ENCODE measurements around the gene CABYR. TPM values are rescaled to one million over a fixed set of nuclear protein-coding genes. Genes with fewer than 3 reads are reported as not detected.

Gene CABYR
- polyA plus RNA-seq, 1 donor (not counting 4 experiments of a cell fraction or from before 2014, with no cell fraction given): 7.7 TPM

DNA sequence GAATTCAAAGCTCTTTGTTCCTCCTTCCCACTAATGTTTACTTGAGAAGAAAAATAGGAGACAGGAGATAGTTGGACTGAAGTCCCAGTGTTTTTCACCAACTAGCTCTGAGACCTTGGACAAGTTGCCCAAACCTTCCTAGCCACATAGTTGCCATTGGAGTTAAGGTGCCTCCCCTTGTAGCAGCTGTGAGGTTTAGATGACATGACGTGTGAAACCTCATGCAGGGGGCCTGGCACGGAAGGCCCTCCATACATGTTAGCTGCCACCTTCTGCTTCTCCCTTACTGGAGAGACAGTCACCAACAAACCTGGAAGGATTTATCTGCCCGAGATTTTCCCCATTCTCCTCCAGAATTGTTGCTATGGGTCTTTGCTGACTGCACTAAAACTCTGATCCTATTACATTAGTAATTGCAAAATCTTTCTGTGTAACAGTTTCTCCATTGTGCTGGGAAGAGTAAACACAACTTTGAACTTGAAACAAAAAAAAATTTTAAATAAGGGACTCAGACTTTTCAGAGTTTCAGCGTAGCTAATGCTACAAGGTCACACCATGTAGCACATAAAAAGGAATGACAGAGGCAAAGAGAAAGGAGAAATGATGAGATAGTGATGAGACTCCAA, 23.8 kb upstream of the CABYR start:
- FAIRE-seq (no peak), DNase-seq (ENCODE audit: low read depth, low spot score) (no peak)
- Histone ChIP-seq H3K4me3 (ENCODE audit: control insufficient read depth in 2 of 3, extremely low read depth in 1 of 3, insufficient read depth in 2 of 3, low read depth in 1 of 3, low read length in 3 of 3) (no peak overlapping the region), H3K36me3 (ENCODE audit: control insufficient read depth in 2 of 2, extremely low read depth in 1 of 2, insufficient read depth in 2 of 2, low read length in 2 of 2) (no peaks in the 10 kb centered on the region), H3K4me2 (ENCODE audit: control insufficient read depth, extremely low read depth, insufficient read depth, low read depth, low read length) (no peak overlapping the region), H3K4me1 (ENCODE audit: control insufficient read depth, extremely low read depth, insufficient read depth, low read length) (peaks cover 11% of the 10 kb centered on the region), H3K27ac (ENCODE audit: control insufficient read depth, insufficient read depth, low read length) (no peak overlapping the region), H2AFZ (ENCODE audit: control insufficient read depth, low read length) (no peak overlapping the region), H3K79me2 (ENCODE audit: control insufficient read depth, insufficient read depth, low read length) (no peaks in the 10 kb centered on the region), H3K27me3 (ENCODE audit: control insufficient read depth, extremely low read depth, insufficient read depth, low read length) (no peaks in the 10 kb centered on the region), H3K9me1 (ENCODE audit: control insufficient read depth, extremely low read depth, insufficient read depth, low read length) (no peaks in the 10 kb centered on the region), H3K9me3 (ENCODE audit: control insufficient read depth, low read depth, low read length) (no peaks in the 10 kb centered on the region), H4K20me1 (ENCODE audit: control insufficient read depth, extremely low read depth, insufficient read depth, low read length) (no peaks in the 10 kb centered on the region), H3K9ac (ENCODE audit: control insufficient read depth, extremely low read depth, insufficient read depth, low read length) (no peak overlapping the region)
- no peak for TF ChIP-seq EZH2 (IDR thresholded peaks at IDR 0.05; ENCODE audit: low read length)
- TF ChIP-seq, protein P1, sequence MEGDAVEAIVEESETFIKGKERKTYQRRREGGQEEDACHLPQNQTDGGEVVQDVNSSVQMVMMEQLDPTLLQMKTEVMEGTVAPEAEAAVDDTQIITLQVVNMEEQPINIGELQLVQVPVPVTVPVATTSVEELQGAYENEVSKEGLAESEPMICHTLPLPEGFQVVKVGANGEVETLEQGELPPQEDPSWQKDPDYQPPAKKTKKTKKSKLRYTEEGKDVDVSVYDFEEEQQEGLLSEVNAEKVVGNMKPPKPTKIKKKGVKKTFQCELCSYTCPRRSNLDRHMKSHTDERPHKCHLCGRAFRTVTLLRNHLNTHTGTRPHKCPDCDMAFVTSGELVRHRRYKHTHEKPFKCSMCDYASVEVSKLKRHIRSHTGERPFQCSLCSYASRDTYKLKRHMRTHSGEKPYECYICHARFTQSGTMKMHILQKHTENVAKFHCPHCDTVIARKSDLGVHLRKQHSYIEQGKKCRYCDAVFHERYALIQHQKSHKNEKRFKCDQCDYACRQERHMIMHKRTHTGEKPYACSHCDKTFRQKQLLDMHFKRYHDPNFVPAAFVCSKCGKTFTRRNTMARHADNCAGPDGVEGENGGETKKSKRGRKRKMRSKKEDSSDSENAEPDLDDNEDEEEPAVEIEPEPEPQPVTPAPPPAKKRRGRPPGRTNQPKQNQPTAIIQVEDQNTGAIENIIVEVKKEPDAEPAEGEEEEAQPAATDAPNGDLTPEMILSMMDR (optimal IDR thresholded peaks at IDR 0.05 in 1 of 3, IDR thresholded peaks at IDR 0.05 in 1 of 3, conservative IDR thresholded peaks at IDR 0.05 in 1 of 3; ENCODE audit: extremely low read depth in 1 of 3, insufficient read depth in 2 of 3, low read length in 3 of 3): no peak
- dilution Hi-C loops (cut with MboI; ENCODE audit: extremely low pct_ligation_motif_present, low sequenced_read_pairs): loop anchor here (10.0 kb wide), 1 partner anchor 150 kb away; no protein-coding TSS in a partner anchor

- Histone ChIP-seq H3K27ac (ENCODE audit: control insufficient read depth, insufficient read depth, low read length) (no peak overlapping the region), H3K4me3 (ENCODE audit: control insufficient read depth in 2 of 3, extremely low read depth in 1 of 3, insufficient read depth in 2 of 3, low read depth in 1 of 3, low read length in 3 of 3) (no peak overlapping the region), H3K9ac (ENCODE audit: control insufficient read depth, extremely low read depth, insufficient read depth, low read length) (no peak overlapping the region), H3K9me3 (ENCODE audit: control insufficient read depth, low read depth, low read length) (no peaks in the 10 kb centered on the region), H3K36me3 (ENCODE audit: control insufficient read depth in 2 of 2, extremely low read depth in 1 of 2, insufficient read depth in 2 of 2, low read length in 2 of 2) (no peaks in the 10 kb centered on the region), H3K4me2 (ENCODE audit: control insufficient read depth, extremely low read depth, insufficient read depth, low read depth, low read length) (no peak overlapping the region), H3K27me3 (ENCODE audit: control insufficient read depth, extremely low read depth, insufficient read depth, low read length) (no peaks in the 10 kb centered on the region), H3K4me1 (ENCODE audit: control insufficient read depth, extremely low read depth, insufficient read depth, low read length) (peaks cover 11% of the 10 kb centered on the region), H3K79me2 (ENCODE audit: control insufficient read depth, insufficient read depth, low read length) (no peaks in the 10 kb centered on the region), H2AFZ (ENCODE audit: control insufficient read depth, low read length) (no peak overlapping the region), H3K9me1 (ENCODE audit: control insufficient read depth, extremely low read depth, insufficient read depth, low read length) (no peaks in the 10 kb centered on the region), H4K20me1 (ENCODE audit: control insufficient read depth, extremely low read depth, insufficient read depth, low read length) (no peaks in the 10 kb centered on the region)
- FAIRE-seq: no peak
- no peak for DNase-seq (ENCODE audit: low read depth, low spot score)
- dilution Hi-C loops (cut with MboI; ENCODE audit: extremely low pct_ligation_motif_present, low sequenced_read_pairs): loop anchor here (10.0 kb wide), 1 partner anchor 151 kb away; no protein-coding TSS in a partner anchor
- TF ChIP-seq, protein P1 (optimal IDR thresholded peaks at IDR 0.05 in 1 of 3, IDR thresholded peaks at IDR 0.05 in 1 of 3, conservative IDR thresholded peaks at IDR 0.05 in 1 of 3; ENCODE audit: extremely low read depth in 1 of 3, insufficient read depth in 2 of 3, low read length in 3 of 3): no peak
- TF ChIP-seq EZH2 (IDR thresholded peaks at IDR 0.05; ENCODE audit: low read length): no peak
These were observed 23.2 kb upstream of the CABYR start for GRCh38 chr18:24115628-24116027.

Measured in keratinocyte (primary cell).